B cell (primary cell): ENCODE measurements around the gene ALMS1.
"Not testable (repeated sequence)": the region's sequence is repeated elsewhere in the genome, so short reads cannot be mapped to it uniquely, and the experiment has no call there.

Experiments
- CTCF ChIP-seq: fragments of 200-600 bp; IDR thresholded peaks from one replicate; pipeline ENCODE4 v1.8.0; 2022; ENCODE audit warnings: antibody characterized with exemption, mild to moderate bottlenecking
- EZH2 ChIP-seq: IDR thresholded peaks from 2 replicates; pipeline ENCODE4 v1.6.1; 2012; ENCODE audit warnings: borderline replicate concordance, low read depth, mild to moderate bottlenecking, moderate library complexity, low read length; ENCODE audit not compliant: insufficient read depth, poor library complexity, severe bottlenecking

GRCh38 chr2:73619925-73620324 lies 234.3 kb downstream of the ALMS1 start:
- not testable (repeated sequence) for TF ChIP-seq CTCF, EZH2
